Breast epithelium (tissue), 4 donors: Measurements from ENCODE around the gene CHFR. TPM values are rescaled to one million over a fixed set of nuclear protein-coding genes. Genes with fewer than 3 reads are reported as not detected.

Source experiments
- DNase-seq, 2 donors: peaks; one replicate each; pipeline ENCODE4 v3.0.0-alpha.2; 2019; ENCODE audit warnings: low spot score in 2 of 2
- H3K27ac ChIP-seq, 2 donors: fragments of 200-600 bp; sonication (generic) in 1 of 2; one replicate each; pipeline ENCODE4 v1.5.1; 2016 to 2019; ENCODE audit warnings: mild to moderate bottlenecking in 1 of 2
- H3K27me3 ChIP-seq, 2 donors: fragments of 200-600 bp; sonication (generic) in 1 of 2; one replicate each; pipeline versions ENCODE4 v1.5.1 to v1.6.0; 2017 to 2019; ENCODE audit warnings: control low read depth in 1 of 2, mild to moderate bottlenecking in 1 of 2
- H3K36me3 ChIP-seq: fragments of 200-600 bp; one replicate; pipeline ENCODE4 v1.5.1; 2019
- H3K4me1 ChIP-seq, 2 donors: fragments of 200-600 bp; sonication (generic); one replicate each; pipeline ENCODE4 v1.5.1; 2016 to 2019; ENCODE audit warnings: control low read depth in 1 of 2
- H3K4me3 ChIP-seq, 3 donors: fragments of 200-600 bp; sonication (generic); 1 replicate in 2 of 3; 2 replicates in 1 of 3; pipeline ENCODE4 v1.5.1; 2016 to 2019; ENCODE audit warnings: mild to moderate bottlenecking in 3 of 3, moderate library complexity in 2 of 3
- H3K9me3 ChIP-seq, 2 donors: fragments of 200-600 bp; sonication (generic) in 1 of 2; one replicate each; pipeline ENCODE4 v1.5.1; 2016 to 2019; ENCODE audit warnings: control low read depth in 1 of 2
- POLR2A ChIP-seq: fragments of 450-650 bp; IDR thresholded peaks from one replicate; pipeline ENCODE4 v1.6.1; 2016; ENCODE audit warnings: antibody characterized with exemption, mild to moderate bottlenecking, moderate library complexity
- POLR2AphosphoS5 ChIP-seq, 3 donors: sonication (generic); formaldehyde crosslinking; IDR thresholded peaks; one replicate each; pipeline ENCODE4 v1.6.1; 2017; ENCODE audit warnings: antibody characterized with exemption in 3 of 3
- intact Hi-C: fragments of 100-400 bp; cut with DNase I; formaldehyde crosslinking; loops from one replicate; pipeline ENCODE4 v1.15.1; 2023; ENCODE audit warnings: low total_unique reads
- total RNA-seq, 3 donors: library from RNA; depleted of rRNA; stranded (reverse); fragments of >200 nt; gene quantifications; one replicate each; pipeline ENCODE4 v1.1.0, GENCODE V29; 2016
- TF ChIP-seq, protein P1 (sequence below), 3 donors: fragments of 450-650 bp; IDR thresholded peaks; one replicate each; pipeline ENCODE4 v1.5.1; 2016 to 2017; ENCODE audit warnings: antibody characterized with exemption in 3 of 3, mild to moderate bottlenecking in 3 of 3, moderate library complexity in 3 of 3

The CHFR gene
- total RNA-seq, 3 donors from 2014 or later: 22.4 to 36.1 (median 26.5) TPM

DNA sequence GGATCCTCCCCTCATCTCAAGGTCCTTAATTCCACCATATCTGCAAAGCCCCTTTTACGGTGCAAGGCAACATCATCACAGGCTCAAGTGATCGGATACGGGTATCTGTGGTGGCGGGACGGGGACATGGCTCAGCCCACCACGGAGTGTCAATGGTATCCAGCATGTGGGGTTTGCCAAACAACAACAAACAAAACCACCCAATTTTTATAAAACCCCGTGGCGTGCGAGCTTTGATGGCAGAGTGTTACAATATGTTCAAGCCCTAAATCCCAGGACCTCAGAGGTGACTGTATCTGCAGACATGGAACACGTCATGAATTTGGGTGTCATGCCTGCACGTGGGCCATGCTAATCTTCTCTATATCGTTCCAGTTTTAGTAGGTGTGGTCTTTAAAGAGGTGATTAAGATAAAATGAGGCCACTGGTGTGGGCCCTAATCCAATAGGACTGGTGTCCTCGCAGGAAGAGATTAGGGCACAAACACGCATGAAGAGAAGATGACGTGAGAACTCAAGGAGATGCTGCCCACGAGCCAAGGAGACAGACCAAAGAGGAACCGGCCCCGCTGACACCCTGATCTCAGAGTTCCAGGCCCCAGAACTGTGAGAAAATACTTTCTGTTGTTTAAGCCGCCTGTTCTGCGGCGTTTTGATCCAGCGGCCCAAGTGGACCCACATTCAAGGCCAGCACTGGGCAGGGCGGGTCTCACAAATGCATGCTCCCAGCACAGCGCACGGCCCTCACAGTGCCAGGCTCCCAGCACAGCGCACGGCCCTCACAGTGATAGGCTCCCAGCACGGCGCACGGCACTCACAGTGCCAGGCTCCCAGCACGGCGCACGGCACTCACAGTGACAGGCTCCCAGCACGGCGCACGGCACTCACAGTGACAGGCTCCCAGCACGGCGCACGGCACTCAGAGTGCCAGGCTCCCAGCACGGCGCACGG lies 52.1 kb downstream of the CHFR start:
- no peak overlapping the region for H3K27ac ChIP-seq
- no peaks in the 10 kb centered on the region for H3K4me1 ChIP-seq
- no peaks in the 10 kb centered on the region for H3K9me3 ChIP-seq
- H3K4me3 ChIP-seq: no peak overlapping the region
- intact Hi-C loops: no loop called here
- no peak for DNase-seq
- no peaks in the 10 kb centered on the region for H3K36me3 ChIP-seq
- TF ChIP-seq POLR2AphosphoS5 (IDR thresholded peaks at IDR 0.05) (no peak), POLR2A (no peak)
- TF ChIP-seq, protein P1, sequence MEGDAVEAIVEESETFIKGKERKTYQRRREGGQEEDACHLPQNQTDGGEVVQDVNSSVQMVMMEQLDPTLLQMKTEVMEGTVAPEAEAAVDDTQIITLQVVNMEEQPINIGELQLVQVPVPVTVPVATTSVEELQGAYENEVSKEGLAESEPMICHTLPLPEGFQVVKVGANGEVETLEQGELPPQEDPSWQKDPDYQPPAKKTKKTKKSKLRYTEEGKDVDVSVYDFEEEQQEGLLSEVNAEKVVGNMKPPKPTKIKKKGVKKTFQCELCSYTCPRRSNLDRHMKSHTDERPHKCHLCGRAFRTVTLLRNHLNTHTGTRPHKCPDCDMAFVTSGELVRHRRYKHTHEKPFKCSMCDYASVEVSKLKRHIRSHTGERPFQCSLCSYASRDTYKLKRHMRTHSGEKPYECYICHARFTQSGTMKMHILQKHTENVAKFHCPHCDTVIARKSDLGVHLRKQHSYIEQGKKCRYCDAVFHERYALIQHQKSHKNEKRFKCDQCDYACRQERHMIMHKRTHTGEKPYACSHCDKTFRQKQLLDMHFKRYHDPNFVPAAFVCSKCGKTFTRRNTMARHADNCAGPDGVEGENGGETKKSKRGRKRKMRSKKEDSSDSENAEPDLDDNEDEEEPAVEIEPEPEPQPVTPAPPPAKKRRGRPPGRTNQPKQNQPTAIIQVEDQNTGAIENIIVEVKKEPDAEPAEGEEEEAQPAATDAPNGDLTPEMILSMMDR (IDR thresholded peaks at IDR 0.05): no peak
- H3K27me3 ChIP-seq: no peaks in the 10 kb centered on the region

- no peak for DNase-seq
- Histone ChIP-seq H3K9me3 (no peaks in the 10 kb centered on the region), H3K36me3 (no peaks in the 10 kb centered on the region), H3K4me1 (no peaks in the 10 kb centered on the region), H3K27me3 (no peaks in the 10 kb centered on the region), H3K4me3 (no peak overlapping the region), H3K27ac (no peak overlapping the region)
- TF ChIP-seq POLR2A: no peak
- TF ChIP-seq POLR2AphosphoS5 (IDR thresholded peaks at IDR 0.05): no peak
- TF ChIP-seq, protein P1 (IDR thresholded peaks at IDR 0.05): no peak
- intact Hi-C loops: no loop called here
Observed at GRCh38 chr12:132834181-132834711, 53.2 kb downstream of the CHFR start.

DNA sequence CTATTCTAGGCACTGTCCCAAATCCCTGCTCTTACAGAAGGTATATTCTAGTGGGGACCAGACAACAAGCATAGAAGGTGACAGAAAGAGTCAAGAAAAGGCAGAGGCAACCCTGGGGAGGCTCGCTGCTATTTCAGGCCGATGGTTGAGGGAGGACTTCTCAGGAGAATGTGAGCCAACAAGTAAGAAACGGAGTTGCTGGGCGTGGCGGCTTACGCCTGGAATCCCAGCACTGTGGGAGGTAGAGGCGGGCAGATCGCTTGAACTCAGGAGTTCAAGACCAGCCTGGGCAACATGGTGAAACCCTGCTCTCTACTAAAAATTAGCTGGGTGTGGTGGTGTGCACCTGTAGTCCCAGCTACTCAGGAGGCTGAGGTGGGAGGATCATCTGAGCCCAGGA lies 54.1 kb downstream of the CHFR start:
- DNase-seq: no peak
- Histone ChIP-seq H3K27me3 (no peaks in the 10 kb centered on the region), H3K9me3 (no peaks in the 10 kb centered on the region), H3K4me1 (no peaks in the 10 kb centered on the region), H3K36me3 (no peaks in the 10 kb centered on the region), H3K27ac (no peak overlapping the region), H3K4me3 (no peak overlapping the region)
- intact Hi-C loops: no loop called here
- TF ChIP-seq POLR2A: no peak
- TF ChIP-seq, protein P1 (IDR thresholded peaks at IDR 0.05): no peak
- TF ChIP-seq POLR2AphosphoS5 (IDR thresholded peaks at IDR 0.05): no peak

GRCh38 chr12:132831771-132832170 lies 55.6 kb downstream of the CHFR start:
- intact Hi-C loops: no loop called here
- TF ChIP-seq, protein P1 (IDR thresholded peaks at IDR 0.05): no peak
- TF ChIP-seq POLR2AphosphoS5 (IDR thresholded peaks at IDR 0.05): no peak
- no peak for TF ChIP-seq POLR2A
- Histone ChIP-seq H3K9me3 (no peaks in the 10 kb centered on the region), H3K27ac (no peak overlapping the region), H3K4me1 (peaks cover 0 to 5% of the 10 kb centered on the region in 2 donors), H3K36me3 (no peaks in the 10 kb centered on the region), H3K4me3 (no peak overlapping the region), H3K27me3 (no peaks in the 10 kb centered on the region)
- no peak for DNase-seq
